Uterus (tissue), 4 donors: ENCODE measurements around the gene MPO. TPM values are rescaled to one million over a fixed set of nuclear protein-coding genes. Genes with fewer than 3 reads are reported as not detected.

Source experiments
- DNase-seq, 2 donors: peaks; one replicate each; pipeline ENCODE4 v3.0.0-alpha.2; 2019 to 2020
- H3K27ac ChIP-seq, 2 donors: fragments of 200-600 bp; sonication (generic); 1 replicate in 1 of 2; 2 replicates in 1 of 2; pipeline ENCODE4 v1.5.1; 2016 to 2018
- H3K27me3 ChIP-seq, 2 donors: fragments of 200-600 bp; sonication (generic); one replicate each; pipeline ENCODE4 v1.5.1; 2018 to 2019; ENCODE audit warnings: control low read depth in 1 of 2
- H3K36me3 ChIP-seq, 2 donors: fragments of 200-600 bp; sonication (generic); one replicate each; pipeline ENCODE4 v1.5.1; 2019; ENCODE audit warnings: control low read depth in 1 of 2
- H3K4me1 ChIP-seq, 2 donors: fragments of 200-600 bp; sonication (generic); one replicate each; pipeline ENCODE4 v1.5.1; 2018 to 2019; ENCODE audit warnings: control low read depth in 1 of 2
- H3K4me3 ChIP-seq, 2 donors: fragments of 200-600 bp; sonication (generic); 1 replicate in 1 of 2; 2 replicates in 1 of 2; pipeline ENCODE4 v1.5.1; 2018 to 2019; ENCODE audit warnings: mild to moderate bottlenecking in 1 of 2
- H3K9me3 ChIP-seq, 2 donors: fragments of 200-600 bp; sonication (generic); one replicate each; pipeline ENCODE4 v1.5.1; 2019; ENCODE audit warnings: control low read depth in 1 of 2
- POLR2A ChIP-seq, 2 donors: fragments of 450-650 bp; IDR thresholded peaks; one replicate each; pipeline ENCODE4 v1.6.1; 2016; ENCODE audit warnings: antibody characterized with exemption in 2 of 2, mild to moderate bottlenecking in 1 of 2, moderate library complexity in 1 of 2
- intact Hi-C: fragments of 100-400 bp; cut with DNase I; formaldehyde crosslinking; loops from one replicate; pipeline ENCODE4 v1.15.1; 2023; ENCODE audit warnings: low total_unique reads
- total RNA-seq, 4 donors: library from RNA; depleted of rRNA in 3 of 4; stranded (reverse); fragments of >200 nt in 3 of 4; gene quantifications; one replicate each; pipeline versions ENCODE4 v1.1.0 to v1.2.4, GENCODE V29; 2014 to 2023
- TF ChIP-seq, protein P1 (sequence below), 4 experiments: fragments of 200-600 bp in 2 of 4; fragments of 450-650 bp in 2 of 4; sonication (generic) in 2 of 4; IDR thresholded peaks; one replicate each; pipeline ENCODE4 v1.5.1; 2016 to 2019; ENCODE audit warnings: antibody characterized with exemption in 4 of 4, mild to moderate bottlenecking in 2 of 4, moderate library complexity in 1 of 4
- donor health status: DM: yes; HTN: yes; CAD: no.

The MPO gene
- total RNA-seq, 4 donors from 2014 or later: 0.79 to 21.7 TPM; not detected in 2

DNA sequence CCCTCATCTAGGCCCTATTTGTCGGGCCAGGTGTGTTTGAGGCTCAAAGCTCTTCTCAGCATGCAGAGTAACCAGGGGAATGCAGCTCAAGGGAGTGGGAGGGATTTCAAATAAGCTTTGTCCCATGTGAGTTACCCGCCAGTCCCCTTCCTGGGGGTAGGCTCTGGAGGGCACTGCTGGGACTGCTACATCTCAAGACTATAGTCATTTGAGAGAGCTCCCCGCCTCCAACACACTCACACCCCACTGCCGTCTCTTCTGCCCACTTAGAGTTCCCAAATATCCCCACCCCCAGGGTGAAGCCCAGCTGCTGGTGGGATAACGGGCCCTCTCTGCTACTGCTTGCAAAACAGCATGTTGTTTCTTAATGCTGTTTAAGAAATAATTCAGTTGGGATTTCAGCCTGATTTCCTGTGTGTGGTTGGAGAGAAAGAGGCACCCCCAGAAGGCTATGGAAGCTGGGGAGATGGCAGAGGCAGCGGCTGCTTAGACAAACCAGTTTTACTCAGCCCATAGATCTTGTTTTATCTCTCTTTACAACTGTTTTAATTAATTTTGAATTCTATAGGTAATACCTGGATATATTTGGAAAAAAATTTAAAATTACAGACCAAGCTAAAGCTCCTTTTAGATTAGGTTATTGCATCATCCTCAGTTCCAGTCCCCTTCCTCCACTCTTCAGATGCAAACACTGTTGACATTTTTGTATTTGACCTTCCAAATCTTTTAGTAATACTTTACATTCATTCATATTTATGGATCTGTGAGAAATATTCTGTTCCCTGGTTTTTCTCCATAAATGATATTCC lies 4.1 kb upstream of the MPO start:
- Histone ChIP-seq H3K27ac (no peak overlapping the region), H3K4me1 (no peaks in the 10 kb centered on the region), H3K36me3 (no peaks in the 10 kb centered on the region), H3K9me3 (no peaks in the 10 kb centered on the region), H3K4me3 (no peak overlapping the region), H3K27me3 (no peaks in the 10 kb centered on the region)
- intact Hi-C loops: no loop called here
- DNase-seq: no peak
- no peak for TF ChIP-seq POLR2A (IDR thresholded peaks at IDR 0.05)
- TF ChIP-seq, protein P1, sequence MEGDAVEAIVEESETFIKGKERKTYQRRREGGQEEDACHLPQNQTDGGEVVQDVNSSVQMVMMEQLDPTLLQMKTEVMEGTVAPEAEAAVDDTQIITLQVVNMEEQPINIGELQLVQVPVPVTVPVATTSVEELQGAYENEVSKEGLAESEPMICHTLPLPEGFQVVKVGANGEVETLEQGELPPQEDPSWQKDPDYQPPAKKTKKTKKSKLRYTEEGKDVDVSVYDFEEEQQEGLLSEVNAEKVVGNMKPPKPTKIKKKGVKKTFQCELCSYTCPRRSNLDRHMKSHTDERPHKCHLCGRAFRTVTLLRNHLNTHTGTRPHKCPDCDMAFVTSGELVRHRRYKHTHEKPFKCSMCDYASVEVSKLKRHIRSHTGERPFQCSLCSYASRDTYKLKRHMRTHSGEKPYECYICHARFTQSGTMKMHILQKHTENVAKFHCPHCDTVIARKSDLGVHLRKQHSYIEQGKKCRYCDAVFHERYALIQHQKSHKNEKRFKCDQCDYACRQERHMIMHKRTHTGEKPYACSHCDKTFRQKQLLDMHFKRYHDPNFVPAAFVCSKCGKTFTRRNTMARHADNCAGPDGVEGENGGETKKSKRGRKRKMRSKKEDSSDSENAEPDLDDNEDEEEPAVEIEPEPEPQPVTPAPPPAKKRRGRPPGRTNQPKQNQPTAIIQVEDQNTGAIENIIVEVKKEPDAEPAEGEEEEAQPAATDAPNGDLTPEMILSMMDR (IDR thresholded peaks at IDR 0.05): no peak

DNA sequence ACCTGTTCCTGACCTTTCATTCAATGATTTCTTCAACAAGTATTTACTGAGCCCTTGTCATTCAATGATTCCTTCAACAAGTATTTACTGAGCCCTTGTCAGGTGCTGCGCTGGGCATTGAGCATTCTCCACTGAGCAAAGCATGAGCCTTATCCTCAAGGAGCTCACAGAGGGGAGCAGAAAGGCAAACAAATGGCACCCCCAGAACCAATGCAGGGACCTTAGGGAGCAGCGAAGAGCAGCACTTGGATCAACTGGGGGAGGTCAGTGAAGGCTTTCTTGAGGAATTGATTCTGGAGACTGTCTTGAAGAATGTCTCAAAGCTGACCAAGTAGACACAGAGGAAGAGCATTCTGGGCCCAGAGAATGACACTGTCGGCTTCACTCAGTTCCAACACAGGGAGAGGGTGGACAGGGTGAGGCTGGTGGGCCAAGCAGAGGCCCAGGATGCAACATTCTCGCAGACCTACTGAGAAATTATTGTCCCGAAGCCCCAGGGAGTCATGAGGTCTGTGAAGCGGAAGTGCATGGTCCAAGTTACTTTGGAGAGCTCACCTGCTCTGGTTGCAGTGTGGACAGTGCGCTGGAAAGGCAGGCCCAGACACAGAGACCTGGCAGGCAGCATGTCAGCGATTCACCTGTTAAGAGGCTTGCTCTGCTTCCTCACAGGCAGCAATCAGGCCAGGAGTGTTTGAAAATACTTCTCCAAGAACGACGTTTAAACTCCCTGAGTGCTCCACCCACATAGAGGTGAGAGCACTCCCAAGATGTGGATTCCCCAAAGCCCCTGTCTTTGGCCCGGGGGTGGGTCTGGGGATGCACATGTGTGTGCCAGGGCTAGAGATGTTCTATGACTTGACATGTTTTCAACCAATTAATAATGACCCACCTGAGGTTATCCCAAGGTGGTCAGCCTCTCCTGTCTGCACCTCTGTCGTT lies 3.2 kb upstream of the MPO start:
- intact Hi-C loops: no loop called here
- Histone ChIP-seq H3K36me3 (no peaks in the 10 kb centered on the region), H3K27me3 (no peaks in the 10 kb centered on the region), H3K4me1 (no peaks in the 10 kb centered on the region), H3K27ac (no peak overlapping the region), H3K9me3 (no peaks in the 10 kb centered on the region), H3K4me3 (no peak overlapping the region)
- TF ChIP-seq, protein P1 (IDR thresholded peaks at IDR 0.05): no peak
- TF ChIP-seq POLR2A (IDR thresholded peaks at IDR 0.05): no peak
- DNase-seq: no peak

DNA sequence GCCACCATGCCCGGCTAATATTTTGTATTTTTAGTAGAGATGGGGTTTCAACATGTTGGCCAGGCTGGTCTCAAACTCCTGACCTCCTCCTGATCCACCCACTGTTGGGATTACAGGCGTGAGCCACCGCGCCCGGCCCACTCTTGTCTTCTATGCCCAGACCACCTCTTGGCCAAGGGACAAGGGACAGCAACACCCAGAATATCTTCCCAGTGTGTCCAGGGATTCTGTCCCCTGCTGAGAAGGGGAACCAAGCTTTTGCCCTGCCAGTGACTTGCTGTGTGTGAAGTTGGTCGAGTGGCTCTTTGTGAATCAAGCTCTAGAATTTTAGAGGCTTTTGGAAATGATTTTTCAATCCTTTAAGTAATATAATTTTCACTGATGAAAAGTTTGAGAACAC lies 1.7 kb upstream of the MPO start:
- intact Hi-C loops: no loop called here
- Histone ChIP-seq H3K27me3 (no peaks in the 10 kb centered on the region), H3K4me1 (no peaks in the 10 kb centered on the region), H3K4me3 (no peak overlapping the region), H3K27ac (no peak overlapping the region), H3K36me3 (no peaks in the 10 kb centered on the region), H3K9me3 (no peaks in the 10 kb centered on the region)
- TF ChIP-seq, protein P1 (IDR thresholded peaks at IDR 0.05): no peak
- no peak for DNase-seq

DNA sequence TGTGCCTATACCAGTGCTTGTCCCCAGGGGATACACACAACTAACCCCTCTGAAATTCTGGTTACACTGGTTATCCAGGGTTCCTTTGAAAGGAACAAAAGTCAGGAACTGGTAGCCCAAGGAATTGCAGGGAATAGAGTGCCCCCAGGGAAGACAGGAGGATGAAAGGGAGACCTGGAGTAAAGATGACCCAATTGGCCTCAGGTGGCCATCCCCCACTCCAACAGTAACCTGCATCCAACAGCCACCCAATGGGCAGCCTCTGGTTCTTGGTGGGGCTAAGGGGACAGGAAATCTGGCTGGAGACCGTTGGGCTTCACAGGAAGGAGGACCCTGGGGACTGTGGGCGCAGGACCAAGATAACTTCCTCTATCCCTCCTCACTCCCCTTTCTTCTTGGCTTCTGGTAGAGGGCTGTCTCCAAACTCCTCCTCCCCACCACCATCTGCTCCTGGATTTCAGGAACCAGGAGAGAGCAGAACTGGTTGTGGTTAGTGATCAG lies 826 bp upstream of the MPO start:
- no peak for DNase-seq
- no peaks in the 10 kb centered on the region for H3K27me3 ChIP-seq
- no peak overlapping the region for H3K4me3 ChIP-seq
- H3K4me1 ChIP-seq: no peaks in the 10 kb centered on the region
- no peaks in the 10 kb centered on the region for H3K36me3 ChIP-seq
- TF ChIP-seq, protein P1 (IDR thresholded peaks at IDR 0.05): no peak
- TF ChIP-seq POLR2A (IDR thresholded peaks at IDR 0.05): no peak
- H3K9me3 ChIP-seq: no peaks in the 10 kb centered on the region
- no peak overlapping the region for H3K27ac ChIP-seq
- intact Hi-C loops: no loop called here
